GM03348 (cell line): ENCODE measurements around the gene LMNB1.
"Not testable (repeated sequence)": the region's sequence is repeated elsewhere in the genome, so short reads cannot be mapped to it uniquely, and the experiment has no call there.

Source experiments
- DNase-seq: peaks from one replicate; pipeline ENCODE4 v3.0.0; 2012; ENCODE audit warnings: low spot score

LMNB1 gene

GRCh38 chr5:126826619-126827215, 49.8 kb downstream of the LMNB1 start:
- no peak for DNase-seq

- no peak for DNase-seq
Measured at GRCh38 chr5:126829098-126829497, 52.2 kb downstream of the LMNB1 start.

GRCh38 chr5:126830061-126830460, 53.1 kb downstream of the LMNB1 start:
- no peak for DNase-seq

- no peak for DNase-seq
Measured at GRCh38 chr5:126831156-126831555, 54.2 kb downstream of the LMNB1 start.

- no peak for DNase-seq
Measured at GRCh38 chr5:126836778-126837177, 59.8 kb downstream of the LMNB1 start.

- DNase-seq: no peak
Measured at GRCh38 chr5:126837242-126837641, 60.3 kb downstream of the LMNB1 start.

- DNase-seq: peak; percentile 52
Measured at GRCh38 chr5:126837906-126838539, 61.1 kb downstream of the LMNB1 start.

GRCh38 chr5:126839407-126839806, 62.5 kb downstream of the LMNB1 start:
- DNase-seq: not testable (repeated sequence)

GRCh38 chr5:126843375-126843774, 66.4 kb downstream of the LMNB1 start:
- DNase-seq: not testable (repeated sequence)

GRCh38 chr5:126845470-126846070, 68.6 kb downstream of the LMNB1 start:
- DNase-seq: not testable (repeated sequence)

- DNase-seq: peak; percentile 53
Measured at GRCh38 chr5:126846344-126846743, 69.4 kb downstream of the LMNB1 start.

- DNase-seq: no peak
Measured at GRCh38 chr5:126846744-126847455, 70.0 kb downstream of the LMNB1 start.

GRCh38 chr5:126847456-126847820, 70.5 kb downstream of the LMNB1 start:
- no peak for DNase-seq

GRCh38 chr5:126847826-126848251, 70.9 kb downstream of the LMNB1 start:
- DNase-seq: no peak

GRCh38 chr5:126848253-126848652, 71.3 kb downstream of the LMNB1 start:
- DNase-seq: no peak

GRCh38 chr5:126849101-126849678, 72.3 kb downstream of the LMNB1 start:
- DNase-seq: no peak

GRCh38 chr5:126851501-126852011, 74.6 kb downstream of the LMNB1 start:
- DNase-seq: no peak

GRCh38 chr5:126852091-126852571, 75.2 kb downstream of the LMNB1 start:
- peak; percentile 50 for DNase-seq

- no peak for DNase-seq
Measured at GRCh38 chr5:126852841-126853271, 75.9 kb downstream of the LMNB1 start.

GRCh38 chr5:126853541-126854307, 76.8 kb downstream of the LMNB1 start:
- DNase-seq: not testable (repeated sequence)

- no peak for DNase-seq
Measured at GRCh38 chr5:126854526-126855110, 77.7 kb downstream of the LMNB1 start.
